Measurements from ENCODE around the gene TAF10. TPM values are rescaled to one million over a fixed set of nuclear protein-coding genes. Genes with fewer than 3 reads are reported as not detected.
A peak's percentile ranks its signal among the peaks of the same experiment; 100 is the strongest.

Gene TAF10
- polyA plus RNA-seq, 1 of the 3 experiments (the other 2 are of a cell fraction): 213 TPM

DNA sequence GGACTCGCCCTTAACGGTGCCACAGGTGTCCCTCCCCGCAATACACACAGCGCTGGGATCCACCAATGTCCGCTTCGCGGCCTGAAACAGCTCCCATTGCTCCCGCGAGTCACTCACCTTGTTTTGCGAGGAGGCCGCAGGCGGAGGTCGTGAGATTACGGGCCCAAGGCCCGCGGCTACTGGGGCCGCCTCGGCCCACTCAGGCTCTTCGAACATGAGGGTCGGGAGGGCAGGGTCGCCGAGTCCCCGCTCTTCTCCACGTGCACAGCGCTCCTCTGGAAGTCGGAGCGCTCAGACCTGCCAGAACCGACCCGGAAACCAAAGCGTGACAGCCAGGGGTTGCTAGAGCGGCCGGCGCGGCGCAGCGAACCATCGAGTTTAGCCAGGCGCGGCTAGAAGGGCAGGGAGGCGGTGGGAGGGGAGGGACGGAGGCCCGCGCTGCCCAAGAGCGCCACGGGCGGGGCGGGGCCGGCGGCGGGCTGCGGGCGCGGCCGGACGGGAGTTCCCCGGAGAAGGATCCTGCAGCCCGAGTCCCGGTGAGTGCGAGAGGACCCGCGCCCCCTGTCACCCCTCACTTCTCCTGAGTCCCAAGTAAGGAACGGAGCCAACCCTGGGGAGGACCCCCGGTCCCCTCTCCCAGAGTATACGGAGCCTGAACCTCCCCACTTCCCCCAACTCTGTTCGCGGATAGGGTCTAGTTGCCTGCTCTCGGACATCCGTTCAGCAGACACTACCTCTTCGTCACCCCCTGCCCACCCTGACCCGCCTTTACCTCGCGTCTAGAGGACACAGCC is 8.5 kb downstream of the TAF10 start, which contains the start of the genes ILK and RRP8 (continued):
- TF ChIP-seq, protein P1, sequence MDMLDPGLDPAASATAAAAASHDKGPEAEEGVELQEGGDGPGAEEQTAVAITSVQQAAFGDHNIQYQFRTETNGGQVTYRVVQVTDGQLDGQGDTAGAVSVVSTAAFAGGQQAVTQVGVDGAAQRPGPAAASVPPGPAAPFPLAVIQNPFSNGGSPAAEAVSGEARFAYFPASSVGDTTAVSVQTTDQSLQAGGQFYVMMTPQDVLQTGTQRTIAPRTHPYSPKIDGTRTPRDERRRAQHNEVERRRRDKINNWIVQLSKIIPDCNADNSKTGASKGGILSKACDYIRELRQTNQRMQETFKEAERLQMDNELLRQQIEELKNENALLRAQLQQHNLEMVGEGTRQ (IDR thresholded peaks at IDR 0.05; ENCODE audit: borderline replicate concordance, low read depth, low read length): no peak
- TF ChIP-seq SMC3 (IDR thresholded peaks at IDR 0.05; ENCODE audit: low read depth, low read length) (no peak; the same call in none of the 2 replicates), RFX5 (IDR thresholded peaks at IDR 0.05; ENCODE audit: low read length) (peak; percentile 75; the same call in 1 of the 2 replicates), TAF1 (IDR thresholded peaks at IDR 0.05; ENCODE audit: borderline replicate concordance, low read depth, low read length) (peak; percentile 89), EZH2phosphoT487 (IDR thresholded peaks at IDR 0.05; ENCODE audit: borderline replicate concordance, low read depth) (no peak), CHD2 (IDR thresholded peaks at IDR 0.05; ENCODE audit: low read length, partially characterized antibody) (peak; percentile 77)
- TF ChIP-seq, protein P2, sequence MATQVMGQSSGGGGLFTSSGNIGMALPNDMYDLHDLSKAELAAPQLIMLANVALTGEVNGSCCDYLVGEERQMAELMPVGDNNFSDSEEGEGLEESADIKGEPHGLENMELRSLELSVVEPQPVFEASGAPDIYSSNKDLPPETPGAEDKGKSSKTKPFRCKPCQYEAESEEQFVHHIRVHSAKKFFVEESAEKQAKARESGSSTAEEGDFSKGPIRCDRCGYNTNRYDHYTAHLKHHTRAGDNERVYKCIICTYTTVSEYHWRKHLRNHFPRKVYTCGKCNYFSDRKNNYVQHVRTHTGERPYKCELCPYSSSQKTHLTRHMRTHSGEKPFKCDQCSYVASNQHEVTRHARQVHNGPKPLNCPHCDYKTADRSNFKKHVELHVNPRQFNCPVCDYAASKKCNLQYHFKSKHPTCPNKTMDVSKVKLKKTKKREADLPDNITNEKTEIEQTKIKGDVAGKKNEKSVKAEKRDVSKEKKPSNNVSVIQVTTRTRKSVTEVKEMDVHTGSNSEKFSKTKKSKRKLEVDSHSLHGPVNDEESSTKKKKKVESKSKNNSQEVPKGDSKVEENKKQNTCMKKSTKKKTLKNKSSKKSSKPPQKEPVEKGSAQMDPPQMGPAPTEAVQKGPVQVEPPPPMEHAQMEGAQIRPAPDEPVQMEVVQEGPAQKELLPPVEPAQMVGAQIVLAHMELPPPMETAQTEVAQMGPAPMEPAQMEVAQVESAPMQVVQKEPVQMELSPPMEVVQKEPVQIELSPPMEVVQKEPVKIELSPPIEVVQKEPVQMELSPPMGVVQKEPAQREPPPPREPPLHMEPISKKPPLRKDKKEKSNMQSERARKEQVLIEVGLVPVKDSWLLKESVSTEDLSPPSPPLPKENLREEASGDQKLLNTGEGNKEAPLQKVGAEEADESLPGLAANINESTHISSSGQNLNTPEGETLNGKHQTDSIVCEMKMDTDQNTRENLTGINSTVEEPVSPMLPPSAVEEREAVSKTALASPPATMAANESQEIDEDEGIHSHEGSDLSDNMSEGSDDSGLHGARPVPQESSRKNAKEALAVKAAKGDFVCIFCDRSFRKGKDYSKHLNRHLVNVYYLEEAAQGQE (IDR thresholded peaks at IDR 0.05; ENCODE audit: low read depth, low read length): no peak

DNA sequence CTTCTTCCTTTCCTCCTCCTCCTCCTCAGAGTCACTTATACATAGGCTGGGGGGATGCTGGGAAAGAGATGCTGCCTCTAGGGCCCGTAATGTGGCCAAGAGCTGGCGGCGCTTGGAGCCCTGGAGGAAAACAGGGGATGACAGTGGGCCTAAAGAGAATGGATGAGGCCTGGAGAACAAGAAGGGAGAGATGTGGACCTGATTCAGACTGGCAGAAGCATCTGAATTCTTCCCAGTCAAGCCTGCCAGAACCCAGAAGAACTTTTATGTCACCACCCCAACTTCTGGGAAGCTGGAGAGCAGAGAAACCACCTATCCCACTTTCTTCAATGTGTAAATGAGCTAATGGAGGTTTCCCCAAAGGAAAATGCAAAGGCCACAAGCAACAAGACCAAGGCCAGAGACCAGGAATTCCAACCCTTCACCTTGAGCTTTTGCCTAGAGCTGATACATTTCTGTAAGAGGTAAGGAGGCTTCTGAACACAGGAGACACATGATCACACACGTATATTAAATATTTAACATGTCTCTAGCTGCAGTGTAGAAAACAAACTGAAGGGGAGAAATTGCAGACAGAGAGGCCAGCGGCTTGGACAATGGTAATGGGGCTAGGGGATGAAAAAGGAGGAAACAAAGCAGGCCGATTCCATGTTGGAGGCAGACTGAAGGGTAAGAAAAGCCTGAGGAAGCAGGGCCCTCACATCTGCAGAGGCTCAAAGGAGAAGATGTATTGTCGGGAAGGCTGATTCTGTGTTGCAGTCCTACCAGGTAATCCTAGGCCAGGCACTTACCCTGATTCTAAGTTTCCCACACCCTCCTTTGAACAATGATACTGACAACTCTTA is 9.7 kb downstream of the TAF10 start:
- Histone ChIP-seq H3K36me3 (replicated peaks in 1 of 2; ENCODE audit: control insufficient read depth in 1 of 2, insufficient read depth in 2 of 2, low read length in 1 of 2) (peaks cover 22 to 41% of the 10 kb centered on the region in 2 experiments), H2AFZ (ENCODE audit: low read depth) (peak overlapping the region; percentile 75; the same call in 1 of the 2 replicates), H3K27me3 (ENCODE audit: insufficient read depth) (no peaks in the 10 kb centered on the region), H3K4me2 (peak overlapping the region; percentile 86), H3K27ac (ENCODE audit: low read depth in 2 of 2, low read length in 1 of 2) (peak overlapping the region; percentile 76 to 91; a peak in 3 of 4 replicates), H3K9ac (peak overlapping the region; percentile 92), H3K4me3 (ENCODE audit: low read depth in 2 of 2, low read length in 1 of 2) (peak overlapping the region; percentile 67 to 95), H3K79me2 (ENCODE audit: insufficient read depth) (peaks cover 90% of the 10 kb centered on the region), H3K4me1 (ENCODE audit: control insufficient read depth in 1 of 2, insufficient read depth in 2 of 2, low read depth in 1 of 2, low read length in 1 of 2) (peaks cover 15 to 31% of the 10 kb centered on the region in 2 experiments), H3F3A (replicated peaks; ENCODE audit: insufficient read depth) (peaks cover 24% of the 10 kb centered on the region), H3K9me3 (no peaks in the 10 kb centered on the region), H4K20me1 (ENCODE audit: insufficient read depth) (no peaks in the 10 kb centered on the region; the same call in 1 of the 2 replicates), H3K9me2 (no peaks in the 10 kb centered on the region)
- CTCF ChIA-PET: interaction anchor here (0.7 to 2.1 kb wide), 4 partner anchors 10 to 71 kb away, joined by 3 to 8 read pairs (median 5); partner anchors contain the start of gene TAF10
- POLR2A ChIA-PET: interaction anchor here (1.0 to 3.0 kb wide), 2 partner anchors 67 to 81 kb away, joined by 3 to 15 read pairs; partner anchors contain the start of gene MRPL17
- WGBS (ENCODE audit: low lambda C conversion rate): 43% methylated on average over 7 of the region's 7 CpGs
- DNase-seq: peak; percentile 16
- no peak for TF ChIP-seq NFIC (IDR thresholded peaks at IDR 0.05; ENCODE audit: borderline replicate concordance)
- no peak for TF ChIP-seq POLR2AphosphoS5 (IDR thresholded peaks at IDR 0.05; ENCODE audit: low read depth, low read length)
- no peak for TF ChIP-seq TEAD4 (IDR thresholded peaks at IDR 0.05; ENCODE audit: borderline replicate concordance, insufficient read depth)
- no peak for TF ChIP-seq GABPA (IDR thresholded peaks at IDR 0.05; ENCODE audit: low read depth)
- TF ChIP-seq EP300 (IDR thresholded peaks at IDR 0.05; ENCODE audit: borderline replicate concordance in 1 of 2, low read depth in 1 of 2, low read length in 1 of 2): no peak
- TF ChIP-seq, protein P2 (IDR thresholded peaks at IDR 0.05; ENCODE audit: low read depth, low read length): no peak
- no peak for TF ChIP-seq RCOR1 (IDR thresholded peaks at IDR 0.05; ENCODE audit: low read length)
- TF ChIP-seq, protein P3, sequence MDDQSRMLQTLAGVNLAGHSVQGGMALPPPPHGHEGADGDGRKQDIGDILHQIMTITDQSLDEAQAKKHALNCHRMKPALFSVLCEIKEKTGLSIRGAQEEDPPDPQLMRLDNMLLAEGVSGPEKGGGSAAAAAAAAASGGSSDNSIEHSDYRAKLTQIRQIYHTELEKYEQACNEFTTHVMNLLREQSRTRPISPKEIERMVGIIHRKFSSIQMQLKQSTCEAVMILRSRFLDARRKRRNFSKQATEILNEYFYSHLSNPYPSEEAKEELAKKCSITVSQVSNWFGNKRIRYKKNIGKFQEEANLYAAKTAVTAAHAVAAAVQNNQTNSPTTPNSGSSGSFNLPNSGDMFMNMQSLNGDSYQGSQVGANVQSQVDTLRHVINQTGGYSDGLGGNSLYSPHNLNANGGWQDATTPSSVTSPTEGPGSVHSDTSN (IDR thresholded peaks at IDR 0.05): no peak
- TF ChIP-seq TAF1 (IDR thresholded peaks at IDR 0.05; ENCODE audit: borderline replicate concordance, low read depth, low read length): no peak
- no peak for TF ChIP-seq RFX5 (IDR thresholded peaks at IDR 0.05; ENCODE audit: low read length)
- no peak for TF ChIP-seq FOSL2 (IDR thresholded peaks at IDR 0.05; ENCODE audit: borderline replicate concordance, low read depth)

Data from SK-N-SH (cell line).